Activated CD8-positive, alpha-beta memory T cell treated with anti-CD3 and anti-CD28 coated beads for 24 hours (primary cell): ENCODE data around the gene BLVRB.
"Not testable (repeated sequence)": the region's sequence is repeated elsewhere in the genome, so short reads cannot be mapped to it uniquely, and the experiment has no call there.

Experiments
- DNase-seq: peaks from one replicate; pipeline ENCODE4 v3.0.0-alpha.2; 2020

Gene BLVRB

GRCh38 chr19:40446263-40446784, 19.2 kb downstream of the BLVRB start:
- DNase-seq = no peak

- no peak for DNase-seq
Observed at GRCh38 chr19:40445780-40446262, 19.7 kb downstream of the BLVRB start.

- DNase-seq = no peak
Observed at GRCh38 chr19:40444825-40445312, 20.7 kb downstream of the BLVRB start.

DNA sequence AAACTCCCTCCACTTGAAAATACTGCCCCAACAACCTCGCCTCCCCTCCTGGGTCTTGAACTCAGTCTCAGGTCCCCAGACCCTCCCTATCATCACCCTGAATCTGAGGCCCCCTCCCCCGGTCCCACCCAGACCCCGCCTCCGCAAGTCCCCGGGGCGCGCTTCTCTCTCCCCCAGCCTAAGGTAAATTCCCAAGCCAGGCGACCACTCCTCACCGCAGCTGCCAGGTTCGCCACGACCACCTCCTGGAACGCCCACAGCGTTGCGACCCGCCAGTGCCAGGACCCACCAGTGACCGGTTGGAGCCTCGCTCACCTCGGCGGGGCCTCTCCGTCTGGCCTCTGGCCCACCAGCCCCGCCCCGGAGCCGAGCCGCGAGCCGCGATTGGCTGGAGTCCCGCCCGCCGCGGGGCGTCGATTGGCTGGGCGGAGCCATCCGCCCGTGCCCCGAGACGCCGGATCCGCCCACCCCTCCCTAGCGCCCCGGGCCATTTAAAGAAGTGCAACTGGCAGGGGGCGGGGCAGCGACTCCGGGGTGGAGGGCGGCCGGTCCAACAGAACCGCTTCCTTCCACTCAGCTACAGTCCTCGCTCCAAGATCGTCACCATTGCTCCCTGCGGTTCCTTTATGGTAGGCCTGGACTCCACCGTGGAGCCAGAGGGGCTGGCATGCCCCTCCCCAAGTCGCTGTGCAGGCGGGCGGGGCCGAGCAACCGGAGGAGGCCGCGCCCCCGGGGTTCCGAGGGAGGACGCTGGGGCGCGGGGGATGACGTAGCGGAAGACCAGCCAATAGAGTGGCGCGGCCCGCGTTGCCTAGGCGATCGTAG, 21.3 kb downstream of the BLVRB start, which contains the start of gene SERTAD3:
TSS of gene SERTAD3 (minus strand) at position 336 of the 825 bp plus-strand sequence. CDS start 2,255 bp downstream, outside the sequence.
- peak; percentile 99 for DNase-seq

DNA sequence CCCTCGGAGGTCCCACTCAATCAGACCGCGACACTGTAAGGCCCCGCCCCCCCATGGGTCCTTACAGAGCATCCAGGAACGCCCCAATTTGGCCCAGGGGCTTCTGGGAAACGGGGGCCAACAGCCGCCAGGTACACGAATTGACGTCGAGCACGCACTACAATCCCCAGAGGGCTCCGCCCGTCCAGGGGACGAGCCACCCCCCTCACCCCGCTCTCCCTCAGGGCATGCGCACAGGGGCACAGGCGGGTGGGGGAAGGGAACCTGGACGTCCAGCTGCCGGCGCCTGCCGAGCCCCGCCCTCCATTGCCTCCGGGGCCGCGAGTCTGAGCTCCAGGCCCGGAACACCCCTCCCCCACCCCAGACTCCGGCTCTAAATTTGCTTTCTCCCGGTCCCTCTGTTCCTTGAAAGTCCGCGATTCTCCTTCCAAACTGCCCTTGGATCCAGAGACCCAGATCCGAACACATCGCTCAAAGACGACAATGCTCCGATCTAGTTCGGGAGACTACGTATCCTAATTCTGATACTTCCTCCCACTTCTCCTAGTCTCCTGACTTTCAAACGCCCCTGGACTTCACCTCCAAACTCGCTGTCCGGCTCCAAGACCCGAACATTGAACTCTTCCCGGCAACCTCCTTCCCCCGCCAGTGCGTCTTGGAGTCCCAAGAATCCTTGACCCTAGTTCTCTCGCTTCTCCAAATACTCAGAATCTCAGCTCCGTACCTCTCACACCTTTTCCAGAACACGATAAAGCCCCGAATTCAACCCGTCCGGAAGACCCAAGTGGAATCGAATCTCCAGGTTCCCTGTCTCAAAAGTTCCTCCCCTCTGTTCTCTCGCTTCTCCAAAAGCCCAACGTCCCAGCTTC, 22.2 kb downstream of the BLVRB start:
- peak; percentile 99 for DNase-seq

DNA sequence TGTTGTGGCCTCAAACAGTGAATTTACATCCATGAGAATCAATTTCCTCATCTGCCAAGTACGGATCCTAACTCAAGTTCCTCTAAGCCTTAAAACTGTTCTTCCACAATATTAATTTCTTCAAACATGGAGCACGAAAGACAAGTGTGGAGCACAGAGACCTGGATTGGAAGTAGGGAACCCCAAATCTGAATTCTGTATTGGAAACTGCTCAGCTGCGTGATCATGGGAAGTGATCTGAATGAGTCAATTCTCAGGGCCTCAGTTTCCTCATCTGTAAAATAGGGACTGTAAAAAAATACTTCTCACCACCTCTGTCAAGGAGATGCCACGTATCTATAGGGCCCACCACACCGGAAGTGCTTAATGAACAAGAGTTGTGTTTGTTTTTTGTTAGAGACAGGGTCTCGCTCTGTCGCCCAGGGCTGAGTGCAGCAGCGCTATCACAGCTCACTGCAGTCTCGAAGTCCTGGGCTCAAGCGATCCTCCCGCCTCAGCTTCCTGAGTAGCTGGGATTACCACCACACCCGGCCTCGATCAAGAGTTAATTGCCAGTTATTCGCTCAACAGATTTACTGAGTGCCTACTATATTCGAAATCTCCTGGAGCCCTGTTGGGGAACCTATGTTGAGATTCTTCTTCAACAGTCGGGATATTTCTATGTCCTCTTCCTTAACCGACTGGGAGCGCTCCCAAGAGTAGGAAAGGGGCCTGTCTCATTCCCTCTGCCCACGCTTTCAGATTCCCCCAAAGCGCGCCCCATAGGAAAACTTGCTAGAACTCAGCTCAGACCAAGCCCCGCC, 23.0 kb downstream of the BLVRB start:
- no peak for DNase-seq

- DNase-seq = no peak
Observed at GRCh38 chr19:40441719-40442253, 23.8 kb downstream of the BLVRB start.

DNA sequence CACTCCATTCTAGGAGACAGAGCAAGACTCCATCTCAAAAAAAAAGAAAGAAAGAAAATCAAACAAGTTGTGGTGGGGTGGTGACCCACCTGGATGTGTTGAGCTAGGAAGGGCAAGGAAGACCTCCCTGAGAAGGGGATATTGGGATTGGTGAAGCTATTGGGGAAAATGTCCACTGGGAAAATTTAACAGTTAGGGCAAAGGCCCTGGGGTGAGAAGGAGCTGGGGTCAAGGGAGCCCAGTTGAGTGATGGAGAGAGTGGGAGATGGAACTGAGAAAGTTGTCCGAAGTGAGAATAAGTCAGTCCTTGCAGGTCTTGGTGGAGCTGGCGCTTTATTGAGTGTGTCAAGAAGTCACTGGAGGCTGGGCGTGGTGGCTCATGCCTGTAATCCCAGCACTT, 27.3 kb downstream of the BLVRB start:
- DNase-seq = no peak

GRCh38 chr19:40433391-40434216, 31.9 kb downstream of the BLVRB start:
- DNase-seq = peak; percentile 77

GRCh38 chr19:40432760-40433159, 32.8 kb downstream of the BLVRB start:
- DNase-seq = not testable (repeated sequence)

- DNase-seq = no peak
Observed at GRCh38 chr19:40431698-40432097, 33.8 kb downstream of the BLVRB start.

DNA sequence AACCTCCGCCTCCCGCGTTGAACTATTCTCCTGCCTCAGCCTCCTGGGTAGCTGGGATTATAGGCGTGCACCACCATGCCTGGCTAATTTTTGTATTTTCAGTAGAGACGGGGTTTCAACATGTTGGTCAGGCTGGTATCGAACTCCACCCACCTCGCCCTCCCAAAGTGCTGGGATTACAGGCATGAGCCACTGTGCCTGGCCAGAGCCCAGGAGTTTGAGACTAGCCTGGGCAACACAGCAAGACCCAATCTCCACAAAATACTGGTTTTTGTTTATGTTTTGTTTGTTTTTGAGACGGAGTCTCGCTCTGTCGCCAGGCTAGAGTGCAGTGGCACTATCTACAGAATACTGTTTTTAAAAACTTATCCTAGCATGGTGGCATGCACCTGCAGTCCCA, 35.3 kb downstream of the BLVRB start:
- DNase-seq = not testable (repeated sequence)

DNA sequence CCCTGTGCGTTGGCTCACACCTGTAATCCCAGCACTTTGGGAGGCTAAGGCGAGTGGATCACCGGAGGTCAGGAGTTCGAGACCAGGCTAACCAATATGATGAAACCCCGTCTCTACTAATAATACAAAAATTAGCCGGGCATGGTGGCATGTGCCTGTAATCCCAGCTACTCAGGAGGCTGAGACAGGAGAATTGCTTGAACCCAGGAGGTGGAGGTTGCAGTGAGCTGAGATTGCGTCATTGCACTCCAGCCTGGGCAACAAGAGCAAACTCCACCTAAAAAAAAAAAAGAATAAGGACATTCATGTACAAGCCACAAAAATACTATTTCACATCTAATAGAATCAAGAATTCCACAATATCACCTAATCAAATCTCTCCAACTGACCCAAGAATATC, 37.3 kb downstream of the BLVRB start:
- not testable (repeated sequence) for DNase-seq

DNA sequence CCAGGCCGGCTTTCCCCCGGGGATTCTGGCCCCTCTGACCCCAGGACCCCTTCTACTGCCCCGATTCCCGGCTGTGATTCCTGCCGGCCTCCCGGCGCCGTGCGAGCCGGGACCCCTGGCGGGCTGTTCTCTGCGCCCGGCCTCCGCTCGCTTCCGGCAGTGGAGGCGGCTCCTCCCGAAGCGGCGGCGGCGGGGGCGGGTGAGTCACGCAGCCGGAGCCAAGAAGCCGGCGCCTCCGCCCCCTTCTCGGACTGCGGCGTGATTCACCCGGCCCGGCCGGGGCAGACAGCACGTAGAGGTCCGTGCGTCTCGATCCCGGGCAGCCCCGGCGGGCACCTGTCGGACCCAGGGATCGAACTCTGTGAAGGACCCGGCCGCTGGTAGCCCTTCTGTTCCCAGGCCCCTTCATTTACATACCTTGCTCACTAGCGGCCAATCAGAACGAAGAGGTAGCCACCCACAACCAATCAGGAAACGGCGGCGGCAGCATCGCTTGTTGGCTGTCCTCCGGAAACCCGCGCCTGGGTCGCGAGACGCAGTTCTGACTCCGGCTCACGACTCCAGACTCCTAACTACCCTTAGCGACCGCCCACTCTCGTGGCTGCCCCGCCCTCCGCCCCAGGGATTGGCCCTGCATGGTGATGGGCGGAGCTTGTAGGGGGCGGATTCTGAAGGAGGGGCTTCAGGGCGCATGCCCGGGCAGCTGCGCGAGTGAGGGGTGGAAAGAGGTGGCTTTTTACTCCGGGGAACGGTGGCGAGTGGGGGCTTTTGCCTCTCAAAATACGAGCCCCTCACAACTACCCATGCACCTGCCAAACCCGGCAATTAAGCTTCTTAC, 39.9 kb downstream of the BLVRB start, which contains the start of gene SERTAD1:
TSS of gene SERTAD1 (minus strand) at position 543 of the 838 bp plus-strand sequence. CDS start 2,446 bp downstream, outside the sequence.
- DNase-seq = peak; percentile 100

GRCh38 chr19:40424637-40425449, 40.7 kb downstream of the BLVRB start:
- DNase-seq = no peak

DNA sequence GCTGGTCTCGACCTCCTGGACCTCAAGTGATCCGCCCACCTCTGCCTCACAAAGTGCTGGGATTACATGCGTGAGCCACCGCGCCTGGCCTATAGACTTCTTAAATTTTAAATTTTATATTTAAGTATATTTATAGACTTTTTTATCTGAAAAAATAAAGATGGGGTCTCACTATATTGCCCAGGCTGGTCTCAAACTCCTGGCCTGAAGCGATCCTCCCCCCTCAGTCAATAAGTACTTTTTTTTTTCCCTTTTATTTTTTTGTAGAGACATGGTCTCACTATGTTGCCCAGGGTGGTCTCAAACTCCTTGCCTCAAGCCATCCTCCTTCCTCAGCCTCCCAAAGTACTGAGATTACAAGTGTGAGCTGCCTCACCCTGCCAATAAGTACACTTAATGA, 41.6 kb downstream of the BLVRB start:
- no peak for DNase-seq

GRCh38 chr19:40422748-40423566, 42.6 kb downstream of the BLVRB start:
- DNase-seq = no peak
